IPS-NIHi7 (cell line): Measurements from ENCODE around the gene UBE2L3.
A peak's percentile ranks its signal among the peaks of the same experiment; 100 is the strongest.
"Not testable (repeated sequence)": the region's sequence is repeated elsewhere in the genome, so short reads cannot be mapped to it uniquely, and the experiment has no call there.

Experiments used
- DNase-seq: peaks from one replicate; pipeline ENCODE4 v3.0.0; 2012; ENCODE audit warnings: mixed read lengths; ENCODE audit errors: extremely low spot score

The UBE2L3 gene

DNA sequence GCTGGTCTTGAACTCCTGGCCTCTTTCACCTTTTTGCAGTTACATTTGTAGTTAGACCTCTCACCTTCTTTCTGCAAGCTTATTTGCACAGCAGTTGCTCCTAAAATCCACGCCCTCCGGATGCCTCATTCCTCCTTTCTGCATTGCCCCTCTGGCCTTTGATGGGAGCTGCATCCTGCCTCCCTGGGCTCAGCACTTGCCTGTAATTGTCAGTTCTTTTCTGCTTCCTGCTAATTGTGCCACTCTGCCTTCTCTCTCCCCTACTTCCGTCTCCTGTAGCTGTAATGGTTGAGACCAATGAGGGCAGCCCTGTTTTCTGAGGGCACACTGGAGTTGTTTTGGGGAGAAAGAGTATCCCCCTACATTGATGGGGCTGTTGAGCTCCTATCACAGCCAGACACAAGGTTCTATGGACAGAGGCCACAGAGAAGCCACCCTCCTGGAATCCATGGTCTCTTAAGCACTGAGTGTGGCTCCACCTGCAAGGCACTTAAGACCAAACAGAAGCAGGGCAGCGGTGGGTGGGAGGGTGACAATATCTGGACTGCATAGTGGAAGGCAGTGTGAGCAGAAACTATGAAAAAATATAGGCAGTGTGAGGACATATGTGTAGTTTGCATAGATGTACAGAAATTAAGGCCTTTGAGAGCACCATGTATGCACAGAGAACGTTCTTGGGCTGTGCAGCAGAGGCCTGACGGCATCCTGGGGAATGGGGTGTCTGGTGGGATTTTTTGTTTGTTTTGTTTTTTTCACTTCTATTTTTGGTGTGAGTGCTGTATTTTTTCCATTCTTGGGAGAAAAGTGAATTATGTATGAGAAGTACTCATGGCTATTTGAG is 31.8 kb downstream of the UBE2L3 start:
- DNase-seq = no peak

DNA sequence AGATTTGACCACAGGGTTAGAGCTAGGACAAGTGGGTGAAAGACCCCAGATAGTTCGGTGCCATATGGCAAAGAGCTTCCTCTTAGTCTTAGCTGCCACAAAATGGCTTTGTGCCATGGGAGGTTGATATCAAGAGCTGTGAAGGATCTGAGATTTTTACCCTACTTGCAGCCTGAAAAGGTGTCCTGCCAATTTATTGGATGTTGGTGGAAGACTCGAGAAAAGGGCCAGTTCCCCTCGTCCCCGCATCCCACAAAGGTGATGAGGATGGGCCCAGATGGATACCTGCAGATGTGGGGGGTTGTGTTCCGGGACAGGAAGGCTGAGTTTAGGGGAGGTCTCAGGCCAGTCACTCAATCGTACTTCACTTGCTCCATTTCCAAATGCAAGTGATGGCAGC is 35.1 kb downstream of the UBE2L3 start:
- no peak for DNase-seq

DNA sequence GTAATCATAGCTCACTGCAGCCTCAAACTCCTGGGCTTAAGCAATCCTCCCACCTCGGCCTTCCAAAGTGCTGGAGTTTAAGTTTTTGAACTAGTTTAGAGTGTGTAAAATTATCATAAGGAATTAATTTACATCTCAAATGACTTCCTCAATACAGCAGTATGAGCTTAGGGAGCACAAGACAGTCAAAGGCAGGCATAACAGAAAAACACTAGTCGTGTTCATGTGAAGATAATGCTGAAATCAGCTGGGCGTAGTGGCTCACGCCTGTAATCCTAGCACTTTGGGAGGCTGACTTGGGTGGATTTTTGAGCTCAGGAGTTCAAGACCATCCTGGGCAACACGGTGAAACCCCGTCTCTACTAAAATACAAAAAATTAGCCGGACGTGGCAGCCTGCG is 36.5 kb downstream of the UBE2L3 start:
- no peak for DNase-seq

DNA sequence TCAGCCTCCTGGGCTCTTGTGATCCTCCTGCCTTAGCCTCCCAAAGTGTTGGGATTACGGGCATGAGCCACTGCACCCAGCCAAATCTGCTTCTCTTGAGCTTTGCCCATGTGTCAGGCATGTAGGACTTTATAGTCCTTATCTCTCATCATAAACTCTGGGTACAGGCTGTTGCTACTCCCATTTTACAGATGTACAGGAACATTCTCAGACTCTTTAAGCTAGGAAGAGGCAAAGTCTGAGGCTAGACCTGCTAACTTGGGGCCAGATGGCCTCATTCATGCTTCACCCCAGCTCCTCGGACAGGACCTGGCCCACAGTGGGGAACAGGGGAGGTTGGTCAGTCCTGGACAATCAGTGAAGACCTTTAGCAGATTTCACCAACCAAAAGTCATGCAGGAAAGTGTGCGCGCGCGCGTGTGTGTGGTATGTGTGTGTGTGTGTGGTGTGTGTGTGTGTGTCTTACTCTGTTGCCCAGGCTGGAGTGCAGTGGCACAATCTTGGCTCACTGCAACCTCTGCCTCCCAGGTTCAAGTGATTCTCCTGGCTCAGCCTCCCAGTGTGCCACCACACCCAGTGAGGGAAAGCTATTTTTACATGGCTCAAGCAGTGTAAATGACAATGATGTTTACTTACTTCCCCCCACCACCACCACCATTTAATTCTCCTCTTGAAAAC is 38.5 kb downstream of the UBE2L3 start:
- no peak for DNase-seq

DNA sequence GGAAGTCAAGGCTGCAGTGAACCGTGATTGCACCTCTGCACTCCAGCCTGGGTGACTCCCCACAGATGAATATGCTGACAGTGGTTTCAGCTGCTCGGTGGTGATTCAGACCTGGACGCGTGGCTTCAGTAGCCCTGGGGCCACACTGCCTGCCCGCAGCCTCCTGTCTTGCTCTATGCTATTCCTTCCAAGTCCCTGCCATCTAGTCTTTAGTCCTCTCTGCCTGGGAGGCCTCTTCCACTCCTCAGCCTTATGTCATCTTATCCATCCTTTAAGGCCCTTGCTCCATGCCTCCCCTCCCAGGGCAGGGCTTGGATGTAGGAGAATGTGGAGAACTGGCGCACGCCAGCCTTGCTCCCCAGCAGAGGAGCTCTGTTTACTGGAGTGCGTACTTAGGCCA is 39.3 kb downstream of the UBE2L3 start:
- no peak for DNase-seq

DNA sequence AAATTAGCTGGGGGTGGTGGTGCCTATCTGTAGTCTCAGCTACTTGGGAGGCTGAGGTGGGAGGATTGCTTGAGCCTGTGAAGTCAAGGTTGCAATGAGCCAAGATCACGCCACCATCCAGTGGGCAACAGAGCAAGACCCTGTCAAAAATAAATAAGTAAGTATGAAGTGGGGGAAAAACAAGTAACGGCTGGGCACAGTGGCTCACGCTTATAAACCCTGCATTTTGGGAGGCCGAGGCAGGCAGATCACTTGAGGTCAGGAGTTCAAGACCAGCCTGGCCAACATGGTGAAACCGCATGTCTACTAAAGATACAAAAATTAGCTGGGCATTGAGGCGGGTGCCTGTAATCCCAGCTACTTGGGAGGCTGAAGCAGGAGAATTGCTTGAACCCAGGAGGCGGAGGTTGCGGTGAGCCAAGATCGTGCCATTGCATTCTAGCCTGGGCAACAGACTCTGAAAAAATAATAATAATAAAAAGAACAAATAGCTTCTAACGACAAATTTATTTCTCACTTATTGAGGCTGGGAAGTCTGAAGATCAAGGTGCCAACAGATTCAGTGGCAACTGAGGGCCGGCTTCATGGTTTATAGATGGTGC is 42.1 kb downstream of the UBE2L3 start:
- not testable (repeated sequence) for DNase-seq

DNA sequence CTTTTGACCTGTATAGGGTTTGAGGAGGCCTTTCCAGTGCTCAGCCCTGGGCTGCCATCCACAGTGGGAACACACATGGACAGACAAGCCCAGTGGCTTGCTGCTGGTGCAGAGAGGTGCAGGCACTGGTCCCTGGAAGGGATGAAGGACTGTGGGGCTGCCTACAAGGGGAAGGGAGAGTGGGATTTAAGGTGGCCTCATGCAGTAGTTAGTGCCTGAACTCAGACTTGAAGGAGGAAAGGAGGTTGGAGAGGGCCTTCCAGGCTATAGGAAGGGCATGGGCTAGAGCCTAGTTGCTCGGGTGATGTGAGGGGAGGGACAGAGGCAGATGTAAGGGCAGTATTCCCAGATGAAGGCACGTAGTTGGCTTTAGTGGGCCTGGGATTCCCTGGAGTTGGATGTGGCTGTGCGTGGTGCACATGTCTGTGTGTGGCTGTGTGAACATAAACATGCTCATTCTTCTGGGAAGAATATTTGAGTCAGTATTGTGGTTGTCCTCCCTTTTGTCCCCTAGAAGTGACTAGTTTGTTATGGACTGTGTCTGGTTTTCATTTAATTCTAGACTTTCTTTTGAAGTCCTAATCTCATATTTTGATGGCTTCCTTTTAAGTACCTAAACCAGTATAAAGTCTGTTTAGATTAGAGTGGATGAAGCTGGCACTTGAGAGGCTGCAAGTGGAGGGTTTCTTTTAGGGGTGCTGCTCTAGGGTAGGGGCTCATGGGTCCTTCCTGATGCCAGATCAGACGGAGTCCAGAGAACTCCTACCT is 43.9 kb downstream of the UBE2L3 start:
- DNase-seq = no peak

DNA sequence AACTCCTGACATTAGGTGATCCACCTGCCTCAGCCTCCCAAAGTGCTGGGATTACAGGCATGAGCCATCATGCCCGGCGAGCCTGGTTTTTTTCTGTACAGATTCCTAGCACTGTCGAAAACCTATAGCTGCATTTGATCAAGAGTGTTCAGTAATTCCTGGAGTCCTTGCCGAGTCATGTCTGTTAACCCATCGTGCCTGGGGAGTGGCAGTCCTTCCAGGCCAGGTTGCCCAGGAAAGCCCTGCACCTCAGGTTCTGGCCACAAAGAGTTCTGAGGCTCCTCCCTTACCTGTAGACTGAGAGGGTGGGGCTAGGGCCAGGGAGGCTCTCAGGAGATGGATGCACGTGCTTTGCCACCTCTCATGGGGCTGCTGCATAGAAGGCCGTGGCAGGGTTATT is 45.3 kb downstream of the UBE2L3 start:
- no peak for DNase-seq

DNA sequence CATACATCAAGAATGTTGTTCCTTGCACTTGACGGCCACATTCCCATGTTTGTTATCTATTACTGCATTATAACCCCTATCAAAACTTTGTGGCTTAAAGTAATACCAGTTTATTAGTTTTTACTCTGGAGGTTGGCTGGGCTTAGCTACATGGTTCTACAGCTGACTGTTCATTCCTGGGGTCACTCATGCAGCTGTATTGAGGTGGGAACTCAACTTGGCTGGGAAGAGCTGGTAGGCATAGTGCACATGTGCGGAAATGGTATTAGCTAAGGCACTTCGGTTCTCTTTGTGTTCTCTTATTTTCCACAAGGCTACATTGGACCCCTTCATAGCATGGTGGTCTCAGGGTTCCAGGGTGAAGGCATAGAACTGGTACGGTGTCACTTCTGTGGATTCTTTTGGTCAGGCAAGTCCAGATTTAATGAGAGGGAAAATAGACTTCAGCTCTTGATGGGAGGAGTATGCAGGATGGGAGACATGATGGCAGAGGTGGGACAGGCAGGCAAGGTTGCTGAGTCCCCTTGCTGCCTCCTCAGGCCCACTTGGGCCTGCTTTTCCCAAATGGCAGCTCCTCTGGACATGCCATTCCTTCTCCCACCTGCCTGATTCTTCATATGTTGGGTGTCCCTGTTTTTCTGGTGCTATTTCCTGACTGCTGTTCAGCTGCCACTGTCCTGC is 46.2 kb downstream of the UBE2L3 start:
- no peak for DNase-seq

DNA sequence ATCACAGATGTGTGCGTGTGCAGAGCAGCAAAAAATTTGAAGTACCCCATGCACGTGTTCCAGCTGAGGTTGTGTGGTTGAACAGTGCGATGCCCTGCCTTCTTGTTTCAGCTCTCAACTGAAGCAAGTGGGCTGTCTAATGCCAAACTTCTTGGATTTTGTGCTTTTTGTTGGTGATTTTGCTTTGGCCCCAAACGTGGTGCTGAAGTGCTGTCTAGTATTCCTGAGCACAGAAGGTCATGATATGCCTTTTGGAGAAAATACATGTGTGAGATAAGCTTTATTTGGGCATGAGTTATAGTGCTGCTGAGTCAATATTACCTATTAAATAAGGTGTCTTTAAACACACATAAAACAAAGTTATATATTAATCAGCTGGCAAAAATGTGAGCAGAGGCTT is 48.2 kb downstream of the UBE2L3 start:
- DNase-seq = no peak

DNA sequence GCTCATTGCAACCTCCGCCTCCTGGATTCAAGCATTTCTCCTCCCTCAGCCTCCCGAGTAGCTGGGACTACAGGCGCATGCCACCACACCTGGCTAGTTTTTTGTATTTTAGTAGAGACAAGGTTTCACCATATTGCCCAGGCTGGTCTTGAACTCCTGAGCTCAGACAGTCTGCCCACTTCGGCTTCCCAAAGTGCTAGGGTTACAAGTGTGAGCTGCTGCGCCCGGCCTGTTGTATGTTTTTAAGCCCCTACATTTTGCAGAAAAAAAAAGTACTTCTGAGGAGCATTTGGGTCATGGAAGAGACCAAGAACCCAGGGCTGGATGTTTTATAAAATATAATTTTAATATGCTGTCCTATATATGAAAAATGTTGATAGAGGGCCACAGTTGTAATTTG is 49.8 kb downstream of the UBE2L3 start:
- DNase-seq = not testable (repeated sequence)

DNA sequence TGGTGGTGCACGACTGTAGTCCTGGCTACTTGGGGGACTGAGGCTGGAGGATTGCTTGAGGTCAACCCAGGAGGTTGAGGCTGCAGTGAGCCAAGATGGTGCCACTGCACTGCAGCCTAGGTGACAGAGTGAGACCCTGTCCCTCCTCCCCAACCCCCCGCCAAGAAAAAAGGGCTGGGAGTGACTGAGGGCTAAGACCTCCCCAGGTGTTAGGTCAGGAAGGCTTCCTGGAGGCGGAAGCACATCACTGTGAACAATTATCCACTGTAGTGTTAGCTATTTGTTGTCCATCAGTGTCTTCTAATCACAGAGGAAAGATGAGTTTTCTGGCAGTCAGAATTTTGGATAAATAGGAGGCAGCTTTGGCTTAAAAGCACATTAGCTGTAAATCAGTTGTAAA is 53.5 kb downstream of the UBE2L3 start:
- DNase-seq = no peak

DNA sequence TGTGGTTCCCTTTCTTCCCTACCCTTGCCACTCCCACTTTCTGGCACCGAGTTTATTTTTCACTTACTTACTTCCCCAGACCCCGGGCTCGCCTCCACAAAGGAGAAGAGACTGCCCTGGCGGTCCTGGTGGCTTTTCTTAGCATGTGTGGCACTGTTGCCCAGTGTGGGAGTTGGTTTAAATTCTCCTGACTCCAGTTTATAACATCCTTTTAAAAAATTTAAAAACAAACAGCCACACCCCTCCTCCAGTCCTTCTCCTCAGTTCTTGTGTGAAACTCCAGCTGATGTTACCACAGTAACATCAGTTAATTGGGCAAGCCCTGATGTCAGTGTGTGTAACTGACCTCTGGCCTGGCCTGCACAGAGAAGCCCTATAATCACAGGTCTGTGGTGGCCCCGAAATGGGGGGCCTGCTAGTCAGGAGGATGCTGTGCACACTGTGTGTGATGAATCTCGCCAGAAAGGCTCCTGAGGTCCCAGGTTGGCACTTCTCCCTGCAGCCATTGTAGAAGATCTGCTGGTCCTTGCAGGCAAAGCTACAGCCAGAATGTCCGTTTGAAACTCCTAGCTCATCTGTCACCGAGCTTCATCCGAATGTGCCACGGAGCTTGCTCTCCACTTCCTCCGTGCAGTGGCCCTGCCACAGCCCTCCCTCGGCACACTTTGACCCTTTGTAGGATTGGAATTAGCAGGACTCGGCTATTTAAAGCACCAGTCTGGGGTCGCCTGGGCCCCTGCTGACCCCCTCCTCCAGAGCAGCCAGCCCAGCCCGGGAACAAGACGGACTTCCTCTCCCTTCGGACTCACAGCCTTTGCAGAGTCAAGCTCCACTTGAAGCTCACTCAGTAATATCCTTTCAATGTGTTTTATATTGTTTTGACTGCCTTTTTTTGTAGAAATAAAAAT is 54.8 kb downstream of the UBE2L3 start:
- no peak for DNase-seq

DNA sequence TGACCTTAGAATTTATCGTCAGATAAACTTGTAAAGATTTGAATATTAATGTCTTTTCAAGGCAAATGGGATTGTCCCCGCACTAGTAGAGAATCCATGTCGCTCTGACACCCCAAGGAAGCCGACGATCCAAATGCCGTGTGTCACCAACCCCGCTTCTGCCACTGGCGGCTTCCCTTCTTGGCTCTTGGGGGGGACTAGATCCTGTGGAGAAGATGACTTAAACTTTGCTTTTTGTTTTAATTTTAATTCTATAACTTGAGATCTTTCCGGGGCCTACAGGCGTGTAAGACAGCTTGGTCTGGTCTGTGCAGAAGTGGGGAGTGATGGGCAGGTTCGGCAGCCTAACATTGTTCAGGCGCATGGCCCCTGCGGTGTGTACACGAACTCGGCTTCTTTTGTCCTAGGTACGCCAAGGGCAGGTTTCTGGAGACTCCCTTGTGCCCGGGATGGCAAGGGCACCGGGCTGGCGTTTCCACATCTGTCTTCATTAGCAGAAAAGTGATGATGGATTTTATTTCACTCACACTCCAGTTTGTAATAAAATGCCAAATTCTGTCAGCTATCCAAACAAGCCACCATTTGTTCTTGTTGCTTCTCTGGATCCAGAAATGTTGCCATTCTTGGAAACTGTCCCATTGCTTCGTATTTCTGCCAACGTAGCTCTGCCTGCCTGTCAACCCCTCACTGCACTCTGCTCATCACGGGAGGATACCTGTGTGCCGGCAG is 55.6 kb downstream of the UBE2L3 start:
- DNase-seq = no peak

DNA sequence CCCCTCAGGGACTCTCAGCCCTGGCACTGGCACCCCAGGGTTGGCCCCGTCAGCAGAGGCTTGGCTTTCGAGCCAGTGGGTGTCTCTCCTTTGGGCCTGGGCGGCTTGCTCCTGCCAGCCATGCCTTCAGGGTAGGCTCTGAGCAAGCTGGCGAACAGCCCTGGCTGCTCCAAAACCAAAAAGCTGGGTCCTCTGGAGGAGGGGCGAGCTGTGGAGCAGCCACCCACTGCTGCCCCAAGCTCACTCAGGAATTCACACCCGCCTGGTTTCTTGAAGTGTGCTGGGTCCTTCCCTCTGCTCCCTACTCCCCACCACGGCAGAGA is 56.1 kb downstream of the UBE2L3 start:
- DNase-seq = no peak

DNA sequence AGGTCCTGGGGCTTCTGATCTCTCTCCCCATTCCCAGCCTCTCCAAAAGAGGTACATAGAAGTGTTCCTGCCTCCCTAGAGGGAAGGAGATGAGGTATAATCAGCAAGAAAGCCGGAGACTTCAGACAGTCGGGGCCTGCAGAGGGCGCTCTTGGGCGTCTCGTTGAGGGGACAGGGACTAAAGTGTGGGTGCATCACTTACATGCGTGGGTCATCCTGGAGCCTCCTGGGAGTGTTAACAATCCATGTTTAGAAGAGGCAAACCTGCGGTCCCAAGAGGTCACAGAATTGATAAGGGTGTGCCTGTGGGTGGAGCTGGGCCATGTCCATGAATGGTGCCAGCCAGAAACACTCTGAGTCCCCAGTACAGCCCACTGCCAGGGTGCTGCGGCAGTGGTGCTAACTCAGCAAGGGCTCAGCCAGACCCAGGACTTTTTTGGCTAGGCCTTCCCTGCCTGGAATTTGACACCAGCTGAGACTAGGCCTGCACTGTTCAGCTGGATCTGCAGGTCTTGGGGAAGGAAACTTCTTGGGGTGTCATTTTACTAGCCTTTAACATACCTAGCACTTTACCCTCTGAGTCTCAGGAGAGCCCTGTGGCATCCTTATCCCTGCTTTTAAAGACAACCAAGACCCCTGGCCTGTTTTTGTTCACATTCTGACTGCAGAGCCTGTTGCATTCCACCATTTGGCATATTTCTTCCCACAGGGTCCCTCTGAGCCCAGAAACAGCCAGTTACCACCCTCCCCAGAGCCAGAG is 56.8 kb downstream of the UBE2L3 start:
- peak; percentile 59 for DNase-seq

DNA sequence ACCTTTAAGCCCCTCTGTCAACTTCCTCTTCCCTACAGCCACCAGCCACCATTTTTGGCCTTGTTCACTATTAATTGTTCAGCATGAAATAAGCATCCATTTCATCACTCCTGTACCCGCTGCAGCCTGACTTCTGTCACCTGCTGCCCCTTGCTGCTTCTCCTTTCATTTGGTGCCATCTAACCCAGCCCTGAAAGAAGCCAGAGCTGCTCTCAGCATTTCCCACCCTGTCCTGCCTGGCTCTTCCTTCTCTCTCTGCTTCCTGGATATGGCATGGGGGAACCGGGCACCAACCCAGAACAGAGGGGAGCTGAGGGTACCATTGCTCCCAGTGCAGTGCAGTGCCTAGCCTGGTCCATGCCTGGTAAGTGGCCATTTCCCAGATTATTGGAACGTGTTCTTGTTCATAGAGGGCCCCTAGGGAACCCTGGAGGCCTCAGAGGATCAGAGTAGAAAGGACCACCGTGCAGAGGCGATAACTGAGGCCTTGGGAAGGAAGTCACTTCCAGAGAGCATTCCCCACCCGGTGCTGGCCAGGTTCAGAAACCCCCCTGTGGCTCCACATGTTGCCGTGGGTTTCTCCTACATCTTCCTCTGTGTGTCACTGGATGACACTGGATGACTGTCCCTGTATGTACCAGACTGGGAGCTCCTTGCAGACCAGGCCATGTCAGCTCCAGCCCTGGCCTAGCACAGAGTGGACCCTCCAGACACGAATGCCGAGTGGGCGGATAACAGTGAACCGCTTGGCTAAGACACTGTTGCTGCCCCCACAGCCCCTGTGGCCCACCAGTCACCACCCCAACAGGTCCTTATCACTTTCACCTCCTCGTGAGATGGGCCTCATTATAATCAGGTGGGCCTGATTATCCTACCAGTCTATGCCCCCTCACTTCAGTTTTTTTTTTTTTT is 57.6 kb downstream of the UBE2L3 start:
- DNase-seq = no peak

DNA sequence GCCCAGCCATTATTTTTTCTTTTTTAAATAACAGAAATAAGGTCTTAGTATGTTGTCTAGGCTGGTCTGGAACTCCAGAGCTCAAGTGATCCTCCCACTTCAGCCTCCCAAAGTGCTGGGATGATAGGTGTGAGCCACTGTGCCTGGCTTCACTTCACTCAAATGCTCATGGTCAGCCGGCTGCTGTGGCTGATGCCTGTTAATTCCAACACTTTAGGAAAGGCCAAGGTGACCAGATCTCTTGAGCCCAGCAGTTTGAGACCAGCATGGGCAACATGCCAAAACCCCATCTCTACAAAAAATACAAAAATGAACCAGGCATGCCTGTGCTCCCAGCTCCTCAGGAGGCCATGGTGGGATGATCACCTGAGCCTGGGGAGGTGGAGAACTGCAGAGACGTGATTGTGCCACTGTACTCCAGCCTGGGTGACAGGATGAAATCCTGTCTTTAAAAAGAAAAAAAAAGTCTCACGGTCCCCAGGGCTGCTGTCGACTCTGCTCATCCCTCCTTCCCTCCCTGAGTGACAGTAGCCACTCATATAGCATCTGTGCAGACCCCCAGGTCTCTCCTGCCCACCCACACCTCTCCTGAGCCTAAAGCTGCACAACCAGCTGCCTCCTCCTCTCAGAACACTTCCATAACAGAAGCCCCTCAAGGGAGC is 58.7 kb downstream of the UBE2L3 start:
- DNase-seq = no peak
